PC-9 (cell line): ENCODE measurements around the gene MRPS25.

Experiments used
- CTCF ChIP-seq: fragments of 200-600 bp; sonication (generic); conservative IDR thresholded peaks from 2 replicates; pipeline ENCODE4 v1.6.1; 2017; ENCODE audit warnings: mixed run types, antibody characterized with exemption, mild to moderate bottlenecking, moderate library complexity
- EZH2 ChIP-seq: fragments of 200-600 bp; sonication (generic); IDR thresholded peaks from 2 replicates; pipeline ENCODE4 v1.8.0; 2017; ENCODE audit warnings: antibody characterized with exemption, low read depth

GRCh38 chr3:15049584-15049983 lies 15.5 kb downstream of the MRPS25 start:
- TF ChIP-seq EZH2 (no peak), CTCF (no peak)
